Right lobe of liver (tissue), 6 donors: Measurements from ENCODE around the gene WDR91. TPM values are rescaled to one million over a fixed set of nuclear protein-coding genes. Genes with fewer than 3 reads are reported as not detected.
"Not testable (repeated sequence)": the region's sequence is repeated elsewhere in the genome, so short reads cannot be mapped to it uniquely, and the experiment has no call there.

ENCODE experiments used
- ATAC-seq, 4 donors: fragments of 200-7000 bp; cut with Tn5 transposase; one replicate each; pipeline ENCODE4 v1.9.1; 2020; ENCODE audit warnings: mild to moderate bottlenecking in 4 of 4, moderate library complexity in 4 of 4
- DNase-seq, 3 donors: peaks; one replicate each; pipeline ENCODE4 v3.0.0-alpha.2; 2020
- H3K27ac ChIP-seq, 3 donors: fragments of 200-600 bp; one replicate each; pipeline ENCODE4 v1.8.0; 2022
- H3K27me3 ChIP-seq, 2 donors: fragments of 200-600 bp; one replicate each; pipeline ENCODE4 v1.8.0; 2022
- H3K36me3 ChIP-seq, 4 donors: fragments of 200-600 bp; sonication (generic) in 1 of 4; one replicate each; pipeline versions ENCODE4 v1.5.1 to v1.8.0; 2017 to 2022; ENCODE audit warnings: control low read depth in 1 of 4
- H3K4me1 ChIP-seq, 4 donors: fragments of 200-600 bp; sonication (generic) in 1 of 4; one replicate each; pipeline versions ENCODE4 v1.5.1 to v1.8.0; 2017 to 2022; ENCODE audit warnings: control low read depth in 1 of 4
- H3K4me3 ChIP-seq, 3 donors: fragments of 200-600 bp; one replicate each; pipeline ENCODE4 v1.8.0; 2022
- H3K9me3 ChIP-seq, 4 donors: fragments of 200-600 bp; sonication (generic) in 1 of 4; one replicate each; pipeline versions ENCODE4 v1.5.1 to v1.8.0; 2017 to 2022; ENCODE audit warnings: control low read depth in 1 of 4
- CTCF ChIP-seq, 4 donors: fragments of 200-600 bp in 3 of 4; fragments of 450-650 bp in 1 of 4; IDR thresholded peaks; one replicate each; pipeline versions ENCODE4 v1.5.1 to v1.8.0; 2016 to 2022; ENCODE audit warnings: antibody characterized with exemption in 4 of 4, mild to moderate bottlenecking in 2 of 4
- POLR2A ChIP-seq: fragments of 450-650 bp; IDR thresholded peaks from one replicate; pipeline ENCODE4 v1.6.1; 2017; ENCODE audit warnings: antibody characterized with exemption, mild to moderate bottlenecking
- WGBS: methylation state at CpG from one replicate; pipeline ENCODE4 v1.1.6; 2018; ENCODE audit warnings: low coverage, low lambda C conversion rate; ENCODE audit not compliant: insufficient coverage; ENCODE audit errors: missing lambda C conversion rate; 5-methylcytosine and 5-hydroxymethylcytosine counted together
- intact Hi-C, 2 donors: fragments of 100-400 bp; cut with DNase I; formaldehyde crosslinking; loops; one replicate each; pipeline versions ENCODE4 v1.11.2 to v1.14.1; 2022
- total RNA-seq, 6 experiments: library from RNA; depleted of rRNA in 2 of 6; stranded (reverse); fragments of >200 nt in 2 of 6; fragmentation: NEBNext Ultra II Directional in 3 of 6; extraction: Animal tissue kit (Norgen Biotek cat#: 25700) in 3 of 6; gene quantifications; one replicate each; pipeline versions ENCODE4 v1.1.0 to v1.2.4, GENCODE V29; 2016 to 2023
- donor health status: DM: no; HTN: yes; CAD: no.
- donor health status: DM: no; HTN: no; CAD: no.
- donor health status: DM: no; HTN: no; CAD: no.
- donor health status: DM: no; HTN: yes; CAD: no.
- donor health status: DM: no; HTN: yes; CAD: no.

WDR91 gene
- total RNA-seq, 6 experiments from 2014 or later, result 6.0 to 11.5 (median 8.6) TPM

DNA sequence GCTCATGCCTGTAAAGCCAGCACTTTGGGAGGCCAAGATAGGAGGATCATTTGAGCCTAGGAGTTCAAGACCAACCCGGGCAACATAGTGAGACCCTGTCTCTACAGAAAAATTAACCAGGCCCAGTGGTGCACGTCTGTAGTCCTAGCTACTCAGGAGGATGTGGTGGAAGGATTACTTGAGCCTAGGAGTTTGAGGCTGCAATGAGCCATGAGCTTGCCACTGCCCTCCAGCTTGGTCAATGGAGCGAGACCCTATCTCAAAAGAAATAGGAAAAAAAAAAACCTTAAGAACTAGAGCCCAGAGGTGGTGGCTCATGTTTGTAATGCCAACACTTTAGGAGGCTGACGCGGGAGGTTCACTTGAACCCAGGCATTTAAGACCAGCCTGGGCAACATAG lies 24.5 kb upstream of the WDR91 start:
- H3K36me3 ChIP-seq, result no peaks in the 10 kb centered on the region
- ATAC-seq (no peak), DNase-seq (no peak)
- no peak for TF ChIP-seq POLR2A
- TF ChIP-seq CTCF (IDR thresholded peaks at IDR 0.05), result no peak
- no peaks in the 10 kb centered on the region for H3K9me3 ChIP-seq
- 100% methylated on average over 4 of the region's 5 CpGs for whole genome bisulfite sequencing
- no peak overlapping the region for H3K27ac ChIP-seq
- H3K27me3 ChIP-seq, result no peaks in the 10 kb centered on the region
- intact Hi-C loops, result no loop called here
- no peak overlapping the region for H3K4me3 ChIP-seq
- H3K4me1 ChIP-seq, result no peaks in the 10 kb centered on the region

GRCh38 chr7:135234727-135235126 lies 23.4 kb upstream of the WDR91 start:
- ATAC-seq, result peak in 1 of 4 donors; percentile 57
- H3K4me3 ChIP-seq, result no peak overlapping the region
- WGBS, result 52% methylated on average over 4 of the region's 4 CpGs

DNA sequence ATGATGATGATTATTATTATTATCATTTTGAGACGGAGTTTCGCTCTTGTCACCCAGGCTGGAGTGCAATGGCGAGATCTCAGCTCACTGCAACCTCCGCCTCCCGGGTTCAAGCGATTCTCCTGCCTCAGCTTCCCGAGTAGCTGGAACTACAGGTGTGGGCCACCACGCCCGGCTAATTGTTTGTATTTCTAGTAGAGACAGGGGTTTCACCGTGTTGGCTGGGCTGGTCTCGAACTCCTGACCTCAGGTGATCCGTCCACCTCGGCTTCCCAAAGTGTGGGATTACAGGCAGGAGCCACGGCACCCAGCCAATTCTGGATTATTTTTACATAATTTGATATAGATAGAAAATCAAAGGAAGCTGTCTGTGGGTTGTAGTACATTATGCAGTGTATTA lies 22.8 kb upstream of the WDR91 start:
- ATAC-seq, H3K9me3 ChIP-seq, DNase-seq, H3K4me3 ChIP-seq, H3K36me3 ChIP-seq, intact Hi-C loops, H3K4me1 ChIP-seq, H3K27ac ChIP-seq, H3K27me3 ChIP-seq: not testable (repeated sequence)
- 67% methylated on average over 5 of the region's 14 CpGs for WGBS

More at GRCh38 chr7:135234727-135235126, 23.4 kb upstream of the WDR91 start:
- DNase-seq, result no peak
- no peak overlapping the region for H3K27ac ChIP-seq
- intact Hi-C loops, result no loop called here
- H3K9me3 ChIP-seq, result no peaks in the 10 kb centered on the region
- TF ChIP-seq CTCF (IDR thresholded peaks at IDR 0.05), result no peak
- no peak for TF ChIP-seq POLR2A
- H3K27me3 ChIP-seq, result no peaks in the 10 kb centered on the region
- H3K36me3 ChIP-seq, result no peaks in the 10 kb centered on the region
- H3K4me1 ChIP-seq, result no peaks in the 10 kb centered on the region

DNA sequence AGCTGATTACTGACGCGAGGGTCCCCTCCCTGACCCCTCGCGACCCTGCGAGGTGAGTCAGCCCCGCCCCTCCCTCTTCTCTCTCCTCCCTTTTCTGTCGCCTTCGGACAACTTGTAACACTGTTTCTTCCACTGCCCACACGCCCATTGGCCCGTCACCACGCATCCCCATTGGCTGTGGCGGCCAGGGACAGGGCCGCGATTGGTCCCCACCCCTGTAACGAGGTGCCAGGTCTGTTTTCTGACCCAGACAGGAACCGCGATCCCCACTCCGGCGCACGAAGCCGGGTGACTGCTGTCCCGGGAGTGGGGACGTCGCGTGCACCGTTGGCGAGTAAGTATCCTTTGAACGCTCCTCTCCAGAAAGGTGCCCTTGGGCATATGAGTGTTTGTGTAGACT lies 22.2 kb upstream of the WDR91 start, which contains the start of gene STRA8:
Gene STRA8 (plus strand): TSS at position 269 of the 400 bp plus-strand sequence. CDS start 6,687 bp downstream, outside the sequence.
- H3K9me3 ChIP-seq, result no peaks in the 10 kb centered on the region
- no peak for TF ChIP-seq POLR2A
- TF ChIP-seq CTCF (IDR thresholded peaks at IDR 0.05), result no peak
- ATAC-seq (no peak), DNase-seq (no peak)
- intact Hi-C loops, result no loop called here
- H3K27me3 ChIP-seq, result no peaks in the 10 kb centered on the region
- no peak within 1 kb of the TSS for H3K4me3 ChIP-seq
- 94% methylated on average over 22 of the region's 28 CpGs for WGBS
- H3K27ac ChIP-seq, result no peak within 1 kb of the TSS
- H3K36me3 ChIP-seq, result no peaks in the 10 kb centered on the region
- no peaks in the 10 kb centered on the region for H3K4me1 ChIP-seq

DNA sequence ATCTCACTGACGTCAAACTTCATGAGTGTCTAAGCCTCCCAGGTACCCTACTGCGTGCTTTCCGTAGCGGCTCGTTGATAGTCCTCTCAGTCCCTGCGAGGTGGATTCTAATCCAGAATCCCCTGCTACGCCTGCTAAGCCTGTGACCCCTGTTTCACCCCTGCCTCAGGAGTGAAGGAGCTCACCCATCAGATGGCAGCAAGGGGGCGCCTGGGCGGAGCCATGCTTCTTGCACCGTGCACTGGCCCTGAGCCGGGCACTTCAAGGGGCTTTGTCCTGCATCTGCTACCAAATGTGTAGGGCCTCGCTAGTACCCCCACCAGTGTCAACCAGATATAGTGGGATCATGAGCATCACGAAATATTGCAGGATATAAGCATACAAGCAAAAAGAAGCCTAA lies 21.4 kb upstream of the WDR91 start:
- WGBS, result 91% methylated on average over 13 of the region's 13 CpGs

More for the DNA sequence above, 21.4 kb upstream of the WDR91 start:
- ATAC-seq (no peak), DNase-seq (no peak)
- intact Hi-C loops, result no loop called here
- Histone ChIP-seq H3K4me1 (no peaks in the 10 kb centered on the region), H3K27ac (no peak overlapping the region), H3K27me3 (no peaks in the 10 kb centered on the region), H3K36me3 (no peaks in the 10 kb centered on the region), H3K9me3 (no peaks in the 10 kb centered on the region), H3K4me3 (no peak overlapping the region)
- TF ChIP-seq POLR2A, result no peak
- TF ChIP-seq CTCF (IDR thresholded peaks at IDR 0.05), result peak in 2 of 4 donors; percentile 7 to 21
